Ascending aorta (tissue), 2 donors: ENCODE measurements around the gene YAP1. TPM values are rescaled to one million over a fixed set of nuclear protein-coding genes. Genes with fewer than 3 reads are reported as not detected.

Source experiments
- DNase-seq, 2 donors: peaks; one replicate each; pipeline ENCODE4 v3.0.0-alpha.2; 2019; ENCODE audit warnings: low spot score in 2 of 2
- H3K27ac ChIP-seq, 2 donors: fragments of 200-600 bp; sonication (generic); one replicate each; pipeline ENCODE4 v1.5.1; 2016 to 2017; ENCODE audit warnings: mild to moderate bottlenecking in 1 of 2
- H3K27me3 ChIP-seq: fragments of 200-600 bp; sonication (generic); one replicate; pipeline ENCODE4 v1.5.1; 2017
- H3K36me3 ChIP-seq, 2 donors: fragments of 200-600 bp; sonication (generic); one replicate each; pipeline ENCODE4 v1.5.1; 2016
- H3K4me1 ChIP-seq, 2 donors: fragments of 200-600 bp; sonication (generic); one replicate each; pipeline ENCODE4 v1.5.1; 2016 to 2017; ENCODE audit warnings: mild to moderate bottlenecking in 1 of 2
- H3K4me3 ChIP-seq, 2 donors: fragments of 200-600 bp; sonication (generic); one replicate each; pipeline ENCODE4 v1.5.1; 2016 to 2017; ENCODE audit warnings: mild to moderate bottlenecking in 1 of 2
- H3K9me3 ChIP-seq, 2 donors: fragments of 200-600 bp; sonication (generic); one replicate each; pipeline ENCODE4 v1.5.1; 2016
- intact Hi-C: fragments of 100-400 bp; cut with DNase I; formaldehyde crosslinking; loops from one replicate; pipeline ENCODE4 v1.15.1; 2023
- total RNA-seq: library from RNA; depleted of rRNA; stranded (reverse); fragments of >200 nt; gene quantifications from one replicate; pipeline ENCODE4 v1.1.0, GENCODE V29; 2016
- TF ChIP-seq, protein P1 (sequence below), 3 experiments: fragments of 200-600 bp in 2 of 3; fragments of 450-650 bp in 1 of 3; sonication (generic) in 2 of 3; IDR thresholded peaks; one replicate each; pipeline ENCODE4 v1.5.1; 2016 to 2019; ENCODE audit warnings: antibody characterized with exemption in 3 of 3, mild to moderate bottlenecking in 1 of 3, moderate library complexity in 1 of 3

YAP1 gene
- total RNA-seq, 1 donor from 2014 or later: 516 TPM

GRCh38 chr11:102225689-102226568 is 115.7 kb downstream of the YAP1 start:
- peaks cover 5 to 32% of the 10 kb centered on the region in 2 donors for H3K4me1 ChIP-seq
- no peaks in the 10 kb centered on the region for H3K27me3 ChIP-seq
- H3K27ac ChIP-seq: peak overlapping the region; percentile 28 to 33
- H3K4me3 ChIP-seq: no peak overlapping the region
- H3K36me3 ChIP-seq: peaks cover 7 to 24% of the 10 kb centered on the region in 2 donors
- H3K9me3 ChIP-seq: no peaks in the 10 kb centered on the region
- DNase-seq: no peak
- intact Hi-C loops: loop anchor here (10.0 kb wide), 1 partner anchor 311 kb away; the partner anchor contains the start of genes ANGPTL5 and CEP126
- TF ChIP-seq, protein P1, sequence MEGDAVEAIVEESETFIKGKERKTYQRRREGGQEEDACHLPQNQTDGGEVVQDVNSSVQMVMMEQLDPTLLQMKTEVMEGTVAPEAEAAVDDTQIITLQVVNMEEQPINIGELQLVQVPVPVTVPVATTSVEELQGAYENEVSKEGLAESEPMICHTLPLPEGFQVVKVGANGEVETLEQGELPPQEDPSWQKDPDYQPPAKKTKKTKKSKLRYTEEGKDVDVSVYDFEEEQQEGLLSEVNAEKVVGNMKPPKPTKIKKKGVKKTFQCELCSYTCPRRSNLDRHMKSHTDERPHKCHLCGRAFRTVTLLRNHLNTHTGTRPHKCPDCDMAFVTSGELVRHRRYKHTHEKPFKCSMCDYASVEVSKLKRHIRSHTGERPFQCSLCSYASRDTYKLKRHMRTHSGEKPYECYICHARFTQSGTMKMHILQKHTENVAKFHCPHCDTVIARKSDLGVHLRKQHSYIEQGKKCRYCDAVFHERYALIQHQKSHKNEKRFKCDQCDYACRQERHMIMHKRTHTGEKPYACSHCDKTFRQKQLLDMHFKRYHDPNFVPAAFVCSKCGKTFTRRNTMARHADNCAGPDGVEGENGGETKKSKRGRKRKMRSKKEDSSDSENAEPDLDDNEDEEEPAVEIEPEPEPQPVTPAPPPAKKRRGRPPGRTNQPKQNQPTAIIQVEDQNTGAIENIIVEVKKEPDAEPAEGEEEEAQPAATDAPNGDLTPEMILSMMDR (IDR thresholded peaks at IDR 0.05): no peak

- TF ChIP-seq, protein P1 (IDR thresholded peaks at IDR 0.05): no peak
- peaks cover 7 to 24% of the 10 kb centered on the region in 2 donors for H3K36me3 ChIP-seq
- no peak for DNase-seq
- no peak overlapping the region for H3K4me3 ChIP-seq
- intact Hi-C loops: loop anchor here (10.0 kb wide), 1 partner anchor 312 kb away; the partner anchor contains the start of genes ANGPTL5 and CEP126
- H3K4me1 ChIP-seq: peaks cover 2 to 26% of the 10 kb centered on the region in 2 donors
- H3K9me3 ChIP-seq: no peaks in the 10 kb centered on the region
- no peaks in the 10 kb centered on the region for H3K27me3 ChIP-seq
- H3K27ac ChIP-seq: peak overlapping the region; percentile 28 to 33
These were observed 116.6 kb downstream of the YAP1 start for GRCh38 chr11:102226702-102227490.

- TF ChIP-seq, protein P1 (IDR thresholded peaks at IDR 0.05): no peak
- Histone ChIP-seq H3K4me1 (peaks cover 2 to 24% of the 10 kb centered on the region in 2 donors), H3K4me3 (no peak overlapping the region), H3K36me3 (peaks cover 16 to 42% of the 10 kb centered on the region in 2 donors), H3K27ac (peak overlapping the region; percentile 43 to 46), H3K27me3 (no peaks in the 10 kb centered on the region), H3K9me3 (no peaks in the 10 kb centered on the region)
- DNase-seq: no peak
- intact Hi-C loops: loop anchor here (10.0 kb wide), 1 partner anchor 315 kb away; the partner anchor contains the start of genes ANGPTL5 and CEP126
These were observed 119.4 kb downstream of the YAP1 start for GRCh38 chr11:102229510-102230123.

- peak overlapping the region; percentile 43 to 46 for H3K27ac ChIP-seq
- H3K9me3 ChIP-seq: no peaks in the 10 kb centered on the region
- intact Hi-C loops: no loop called here
- no peaks in the 10 kb centered on the region for H3K27me3 ChIP-seq
- H3K36me3 ChIP-seq: peaks cover 16 to 42% of the 10 kb centered on the region in 2 donors
- no peak overlapping the region for H3K4me3 ChIP-seq
- peaks cover 2 to 24% of the 10 kb centered on the region in 2 donors for H3K4me1 ChIP-seq
- TF ChIP-seq, protein P1 (IDR thresholded peaks at IDR 0.05): no peak
- DNase-seq: no peak
These were observed 119.9 kb downstream of the YAP1 start for GRCh38 chr11:102230186-102230585.

DNA sequence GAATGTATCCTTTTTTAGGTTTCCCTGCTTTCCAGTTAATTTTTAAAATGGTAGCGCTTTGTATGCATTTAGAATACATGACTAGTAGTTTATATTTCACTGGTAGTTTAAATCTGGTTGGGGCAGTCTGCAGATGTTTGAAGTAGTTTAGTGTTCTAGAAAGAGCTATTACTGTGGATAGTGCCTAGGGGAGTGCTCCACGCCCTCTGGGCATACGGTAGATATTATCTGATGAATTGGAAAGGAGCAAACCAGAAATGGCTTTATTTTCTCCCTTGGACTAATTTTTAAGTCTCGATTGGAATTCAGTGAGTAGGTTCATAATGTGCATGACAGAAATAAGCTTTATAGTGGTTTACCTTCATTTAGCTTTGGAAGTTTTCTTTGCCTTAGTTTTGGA is 120.7 kb downstream of the YAP1 start:
- intact Hi-C loops: no loop called here
- H3K9me3 ChIP-seq: no peaks in the 10 kb centered on the region
- no peaks in the 10 kb centered on the region for H3K27me3 ChIP-seq
- peaks cover 2 to 22% of the 10 kb centered on the region in 2 donors for H3K4me1 ChIP-seq
- H3K36me3 ChIP-seq: peaks cover 16 to 42% of the 10 kb centered on the region in 2 donors
- no peak overlapping the region for H3K27ac ChIP-seq
- no peak overlapping the region for H3K4me3 ChIP-seq
- TF ChIP-seq, protein P1 (IDR thresholded peaks at IDR 0.05): no peak
- DNase-seq: no peak
